ENCODE data around the gene PRDM12. TPM values are rescaled to one million over a fixed set of nuclear protein-coding genes. Genes with fewer than 3 reads are reported as not detected.

The PRDM12 gene
- total RNA-seq, 1 donor from 2014 or later = not detected

DNA sequence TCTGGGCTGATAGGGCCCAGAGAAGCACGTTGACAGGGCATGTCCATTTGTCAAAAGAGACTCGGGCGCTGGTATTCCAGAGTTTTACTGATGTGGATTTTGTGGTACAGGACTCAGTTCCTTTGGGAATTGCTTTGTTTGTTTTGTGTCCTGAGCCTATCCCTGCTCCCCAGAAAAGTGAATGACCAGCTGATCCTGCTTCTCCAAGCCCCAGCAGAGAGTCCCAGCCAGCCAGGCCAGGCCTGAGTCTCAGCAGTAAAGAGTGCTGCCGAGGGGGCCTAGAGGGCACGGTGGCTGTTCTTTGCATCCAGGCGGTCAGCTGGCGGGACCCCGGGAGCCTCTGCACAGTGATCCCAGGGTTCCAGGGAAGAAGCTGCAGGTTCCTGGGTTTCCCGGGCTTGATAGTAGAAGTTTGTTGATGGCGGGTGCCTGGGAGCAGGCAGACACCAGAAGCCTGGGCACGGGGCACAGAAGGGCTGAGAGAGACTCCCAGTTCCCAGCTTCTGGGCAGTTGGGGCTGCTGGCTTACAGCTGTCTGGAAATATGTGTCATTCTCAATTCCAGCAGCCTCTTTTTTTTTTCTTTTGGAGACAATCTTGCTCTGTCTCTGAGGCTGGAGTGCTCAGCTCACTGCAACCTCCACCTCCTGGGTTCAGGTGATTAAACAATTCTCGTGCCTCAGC, 8.7 kb downstream of the PRDM12 start:
- no peak for DNase-seq (ENCODE audit: low spot score, unreplicated experiment)
- H3K4me3 Mint-ChIP-seq (ENCODE audit: low read depth) = no peak overlapping the region
- no peaks in the 10 kb centered on the region for H3K9me3 Mint-ChIP-seq (ENCODE audit: low read depth)
- H3K27ac Mint-ChIP-seq = no peak overlapping the region
- TF ChIP-seq, protein P1, sequence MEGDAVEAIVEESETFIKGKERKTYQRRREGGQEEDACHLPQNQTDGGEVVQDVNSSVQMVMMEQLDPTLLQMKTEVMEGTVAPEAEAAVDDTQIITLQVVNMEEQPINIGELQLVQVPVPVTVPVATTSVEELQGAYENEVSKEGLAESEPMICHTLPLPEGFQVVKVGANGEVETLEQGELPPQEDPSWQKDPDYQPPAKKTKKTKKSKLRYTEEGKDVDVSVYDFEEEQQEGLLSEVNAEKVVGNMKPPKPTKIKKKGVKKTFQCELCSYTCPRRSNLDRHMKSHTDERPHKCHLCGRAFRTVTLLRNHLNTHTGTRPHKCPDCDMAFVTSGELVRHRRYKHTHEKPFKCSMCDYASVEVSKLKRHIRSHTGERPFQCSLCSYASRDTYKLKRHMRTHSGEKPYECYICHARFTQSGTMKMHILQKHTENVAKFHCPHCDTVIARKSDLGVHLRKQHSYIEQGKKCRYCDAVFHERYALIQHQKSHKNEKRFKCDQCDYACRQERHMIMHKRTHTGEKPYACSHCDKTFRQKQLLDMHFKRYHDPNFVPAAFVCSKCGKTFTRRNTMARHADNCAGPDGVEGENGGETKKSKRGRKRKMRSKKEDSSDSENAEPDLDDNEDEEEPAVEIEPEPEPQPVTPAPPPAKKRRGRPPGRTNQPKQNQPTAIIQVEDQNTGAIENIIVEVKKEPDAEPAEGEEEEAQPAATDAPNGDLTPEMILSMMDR (IDR thresholded peaks at IDR 0.05; ENCODE audit: unreplicated experiment) = no peak
- H3K36me3 Mint-ChIP-seq (ENCODE audit: insufficient read depth) = no peaks in the 10 kb centered on the region
- peaks cover 56% of the 10 kb centered on the region for H3K27me3 Mint-ChIP-seq
- no peaks in the 10 kb centered on the region for H3K4me1 Mint-ChIP-seq (ENCODE audit: low read depth)

DNA sequence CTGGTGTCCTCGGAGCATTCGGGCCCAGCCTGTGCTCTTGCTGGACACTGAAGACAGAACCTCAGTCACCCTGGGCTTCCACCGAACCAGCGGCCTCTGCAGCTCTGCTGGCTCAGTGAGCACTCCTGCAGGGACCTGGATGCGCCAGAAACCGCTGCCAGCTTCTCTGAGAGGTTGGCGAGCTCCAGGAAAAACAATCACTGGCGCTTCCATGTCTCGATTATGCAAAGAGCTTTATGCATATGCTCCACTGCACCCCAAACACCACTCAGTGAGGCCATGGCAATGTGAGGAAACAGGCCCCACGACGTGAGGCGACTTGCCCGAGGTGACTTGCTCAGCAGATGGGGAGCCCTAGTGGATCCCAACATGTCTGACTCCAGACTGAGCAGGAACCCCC, 11.0 kb downstream of the PRDM12 start:
- Mint-ChIP-seq H3K27me3 (peaks cover 62% of the 10 kb centered on the region), H3K9me3 (ENCODE audit: low read depth) (no peaks in the 10 kb centered on the region), H3K4me1 (ENCODE audit: low read depth) (no peaks in the 10 kb centered on the region), H3K27ac (no peak overlapping the region), H3K4me3 (ENCODE audit: low read depth) (no peak overlapping the region), H3K36me3 (ENCODE audit: insufficient read depth) (no peaks in the 10 kb centered on the region)
- TF ChIP-seq, protein P1 (IDR thresholded peaks at IDR 0.05; ENCODE audit: unreplicated experiment) = no peak
- no peak for DNase-seq (ENCODE audit: low spot score, unreplicated experiment)

DNA sequence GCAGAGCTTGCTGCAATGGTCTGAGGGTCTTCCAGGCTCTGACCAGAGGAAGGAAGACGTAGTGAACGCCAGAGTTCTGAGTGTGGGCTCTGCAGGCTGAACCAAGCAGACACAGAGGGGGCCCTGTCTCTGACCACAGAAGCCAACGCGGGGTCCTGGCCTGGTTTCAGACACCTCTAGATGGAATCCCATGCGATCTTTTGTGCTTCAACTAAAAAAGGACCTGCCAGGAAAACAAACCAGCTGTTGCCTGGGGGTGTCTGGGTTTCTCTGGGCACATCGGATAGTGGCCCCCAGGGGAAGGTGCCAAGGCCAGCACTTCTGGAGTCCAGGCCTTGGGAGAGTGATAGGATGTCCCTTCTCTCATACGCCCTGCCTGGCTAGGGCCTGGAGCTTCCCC, 12.9 kb downstream of the PRDM12 start:
- TF ChIP-seq, protein P1 (IDR thresholded peaks at IDR 0.05; ENCODE audit: unreplicated experiment) = no peak
- H3K27ac Mint-ChIP-seq = no peak overlapping the region
- peaks cover 57% of the 10 kb centered on the region for H3K27me3 Mint-ChIP-seq
- H3K4me3 Mint-ChIP-seq (ENCODE audit: low read depth) = no peak overlapping the region
- H3K36me3 Mint-ChIP-seq (ENCODE audit: insufficient read depth) = no peaks in the 10 kb centered on the region
- no peak for DNase-seq (ENCODE audit: low spot score, unreplicated experiment)
- no peaks in the 10 kb centered on the region for H3K9me3 Mint-ChIP-seq (ENCODE audit: low read depth)
- H3K4me1 Mint-ChIP-seq (ENCODE audit: low read depth) = no peaks in the 10 kb centered on the region

GRCh38 chr9:130680836-130681768, 16.7 kb downstream of the PRDM12 start:
- no peaks in the 10 kb centered on the region for H3K36me3 Mint-ChIP-seq (ENCODE audit: insufficient read depth)
- TF ChIP-seq, protein P1 (IDR thresholded peaks at IDR 0.05; ENCODE audit: unreplicated experiment) = no peak
- H3K9me3 Mint-ChIP-seq (ENCODE audit: low read depth) = no peaks in the 10 kb centered on the region
- peaks cover 2% of the 10 kb centered on the region for H3K4me1 Mint-ChIP-seq (ENCODE audit: low read depth)
- no peak overlapping the region for H3K27ac Mint-ChIP-seq
- peak overlapping the region; percentile 50 for H3K4me3 Mint-ChIP-seq (ENCODE audit: low read depth)
- peaks cover 51% of the 10 kb centered on the region for H3K27me3 Mint-ChIP-seq
- DNase-seq (ENCODE audit: low spot score, unreplicated experiment) = peak; percentile 69

GRCh38 chr9:130681769-130682420, 17.5 kb downstream of the PRDM12 start:
- no peak for DNase-seq (ENCODE audit: low spot score, unreplicated experiment)
- Mint-ChIP-seq H3K36me3 (ENCODE audit: insufficient read depth) (no peaks in the 10 kb centered on the region), H3K4me1 (ENCODE audit: low read depth) (peaks cover 2% of the 10 kb centered on the region), H3K27ac (no peak overlapping the region), H3K27me3 (peaks cover 46% of the 10 kb centered on the region), H3K4me3 (ENCODE audit: low read depth) (peak overlapping the region; percentile 82), H3K9me3 (ENCODE audit: low read depth) (no peaks in the 10 kb centered on the region)
- TF ChIP-seq, protein P1 (IDR thresholded peaks at IDR 0.05; ENCODE audit: unreplicated experiment) = no peak
